HG03354 (cell line): ENCODE measurements around the gene NOPCHAP1.
A peak's percentile ranks its signal among the peaks of the same experiment; 100 is the strongest.
"Not testable (repeated sequence)": the region's sequence is repeated elsewhere in the genome, so short reads cannot be mapped to it uniquely, and the experiment has no call there.

Experiments used
- ATAC-seq: cut with Tn5 transposase; IDR thresholded peaks from one replicate; pipeline ENCODE4 v1.9.1; 2021; ENCODE audit warnings: mild to moderate bottlenecking; ENCODE audit not compliant: unreplicated experiment, poor library complexity, severe bottlenecking

The NOPCHAP1 gene

DNA sequence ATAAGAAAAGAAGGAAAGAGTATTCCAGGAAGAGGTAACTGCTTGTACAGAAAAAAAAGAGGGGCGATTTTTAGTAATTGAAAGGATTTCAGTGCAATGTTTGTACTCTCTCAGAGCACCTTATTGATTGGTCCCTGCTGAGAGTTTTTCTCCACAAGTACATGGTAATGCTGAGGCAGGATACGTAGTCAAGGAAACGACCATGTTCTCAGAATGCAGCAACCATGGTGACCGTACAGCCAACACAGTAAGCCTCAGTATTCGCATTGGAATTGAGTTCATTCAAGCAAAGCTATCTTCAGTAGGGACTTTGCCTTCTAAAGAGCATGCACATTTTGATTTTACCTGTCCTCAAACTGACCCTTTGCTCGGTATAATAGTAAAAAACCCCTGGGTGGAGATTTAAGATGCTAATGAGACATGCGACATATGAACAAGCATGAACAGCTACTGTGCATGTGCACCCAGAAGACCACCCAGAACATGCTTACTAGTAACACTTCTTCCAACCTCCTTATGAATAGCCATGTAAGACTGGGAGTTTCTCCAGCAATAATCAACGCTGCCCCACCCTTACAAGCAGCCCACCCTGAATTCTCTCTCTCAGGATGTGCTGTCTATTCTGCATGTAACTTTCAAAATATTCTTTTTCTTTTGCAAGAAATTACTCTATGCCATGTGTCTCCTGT lies 21.8 kb upstream of the NOPCHAP1 start:
- no peak for ATAC-seq

DNA sequence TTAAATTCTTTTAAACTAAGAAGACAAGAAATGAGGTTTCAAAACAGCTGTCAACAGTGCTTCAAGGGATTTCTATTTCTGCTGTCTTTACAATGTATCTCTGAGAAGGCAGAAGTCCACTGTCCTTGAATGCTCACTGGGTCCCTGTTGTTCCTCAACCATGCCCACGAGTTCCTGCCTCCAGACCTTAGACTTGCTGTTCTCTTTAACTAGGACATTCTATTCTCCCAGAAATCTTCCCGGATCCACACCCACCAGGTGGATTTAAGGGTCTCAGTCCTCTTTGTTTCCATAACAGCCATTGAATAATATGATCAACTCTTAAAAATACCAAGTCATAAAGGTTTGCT lies 21.3 kb upstream of the NOPCHAP1 start:
- ATAC-seq: no peak

DNA sequence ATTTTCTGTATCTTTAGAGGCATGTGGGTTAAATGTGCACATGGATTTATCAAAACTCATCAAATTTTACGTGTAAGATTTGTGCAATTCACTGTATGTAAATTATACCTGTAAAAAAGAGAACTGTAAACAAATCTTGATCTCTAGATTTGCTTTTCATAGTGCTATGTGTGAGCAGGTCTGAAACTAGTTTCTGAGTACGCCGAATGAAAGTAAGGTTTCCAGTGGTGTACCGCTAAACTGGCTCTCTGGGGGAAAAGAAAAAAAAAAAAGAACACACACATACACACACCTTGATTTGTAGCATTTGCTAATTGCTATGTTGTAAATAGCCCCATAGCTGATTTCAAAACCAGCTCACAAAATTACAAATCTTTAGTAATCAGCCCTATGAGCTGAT lies 19.4 kb upstream of the NOPCHAP1 start:
- ATAC-seq: peak; percentile 94

DNA sequence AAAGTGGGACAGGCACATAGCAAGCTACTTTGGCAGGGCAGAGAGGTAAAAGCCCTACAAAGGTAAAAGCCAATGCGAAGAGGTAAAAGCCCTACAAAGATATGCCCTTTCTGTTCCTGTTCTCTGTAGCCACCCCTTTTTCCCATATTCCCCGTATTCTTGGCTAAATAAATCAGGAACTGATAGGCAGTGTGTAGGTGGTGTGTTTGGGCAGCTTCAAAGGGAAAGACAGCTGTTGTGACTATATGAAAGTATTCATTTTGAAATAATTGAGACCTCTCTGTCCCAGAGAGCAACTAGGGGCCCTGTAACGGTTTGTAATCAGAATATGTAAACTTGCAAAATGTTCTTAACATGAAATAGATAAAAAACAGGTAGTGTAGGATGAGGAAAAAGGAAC lies 16.8 kb upstream of the NOPCHAP1 start:
- ATAC-seq: no peak

DNA sequence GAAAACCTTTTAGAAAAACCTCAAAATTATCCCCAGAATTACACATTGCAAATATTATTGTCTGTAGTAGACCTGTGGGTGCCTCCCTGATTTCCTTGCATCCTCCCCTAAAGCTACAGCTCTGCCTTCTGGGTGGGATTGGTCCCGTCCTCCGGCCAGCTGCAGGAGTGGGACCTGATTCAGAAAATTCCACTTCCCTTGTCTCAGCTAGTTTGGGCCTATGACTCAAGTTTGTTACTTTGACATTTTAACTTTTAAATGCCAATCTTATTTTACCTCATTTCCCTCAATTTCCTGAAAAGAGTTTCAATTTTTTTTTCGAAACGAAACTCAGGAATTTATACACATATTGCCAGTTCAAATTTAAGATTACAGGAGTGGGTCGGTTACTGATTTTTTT lies 14.8 kb upstream of the NOPCHAP1 start:
- ATAC-seq: no peak

DNA sequence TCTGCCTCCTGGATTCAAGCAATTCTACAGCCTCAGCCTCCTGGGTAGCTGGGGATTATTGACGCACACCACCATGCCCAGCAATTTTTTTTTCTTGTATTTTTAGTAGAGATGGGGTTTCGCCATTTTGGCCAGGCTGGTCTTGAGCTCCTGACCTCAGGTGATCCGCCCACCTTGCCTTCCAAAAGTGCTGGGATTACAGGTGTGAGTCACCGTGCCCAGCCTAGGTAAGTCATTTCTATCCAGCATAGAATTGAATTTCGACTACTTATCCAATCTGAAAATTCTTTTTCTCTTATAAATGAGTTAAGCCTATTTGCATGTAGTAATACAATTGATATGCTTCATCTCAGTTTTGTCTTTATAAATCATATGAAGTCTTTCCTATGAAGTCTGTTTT lies 12.9 kb upstream of the NOPCHAP1 start:
- ATAC-seq: no peak

DNA sequence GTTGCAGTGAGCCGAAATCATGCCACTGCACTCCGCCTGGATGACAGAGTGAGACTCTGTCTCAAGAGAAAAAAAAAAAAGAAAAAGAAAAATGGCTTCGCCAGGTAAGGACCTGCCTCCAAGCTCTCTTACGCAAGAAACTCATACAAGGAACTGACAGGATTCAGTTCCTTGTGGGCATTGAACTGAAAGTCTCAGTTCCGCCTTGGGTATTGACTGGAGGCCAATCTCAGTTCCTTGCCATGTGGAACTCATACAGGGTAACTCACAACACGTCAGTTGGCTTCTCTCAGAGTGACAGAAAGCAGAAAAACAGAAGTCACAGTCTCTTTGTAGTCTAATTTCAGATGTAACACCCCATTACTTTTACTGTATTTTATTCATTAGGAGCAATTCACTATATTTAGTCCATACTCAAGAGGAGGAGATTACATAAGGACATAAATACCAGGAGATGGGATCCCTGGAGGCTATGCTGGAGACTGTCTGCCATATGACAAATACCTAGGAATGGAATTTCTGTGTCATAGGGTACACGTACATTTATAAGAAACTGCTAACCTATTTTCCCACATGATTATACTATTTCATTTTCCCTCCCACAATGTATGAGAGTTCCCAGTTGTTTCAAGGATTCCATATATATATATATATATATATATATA lies 11.4 kb upstream of the NOPCHAP1 start:
- ATAC-seq: peak; percentile 99

DNA sequence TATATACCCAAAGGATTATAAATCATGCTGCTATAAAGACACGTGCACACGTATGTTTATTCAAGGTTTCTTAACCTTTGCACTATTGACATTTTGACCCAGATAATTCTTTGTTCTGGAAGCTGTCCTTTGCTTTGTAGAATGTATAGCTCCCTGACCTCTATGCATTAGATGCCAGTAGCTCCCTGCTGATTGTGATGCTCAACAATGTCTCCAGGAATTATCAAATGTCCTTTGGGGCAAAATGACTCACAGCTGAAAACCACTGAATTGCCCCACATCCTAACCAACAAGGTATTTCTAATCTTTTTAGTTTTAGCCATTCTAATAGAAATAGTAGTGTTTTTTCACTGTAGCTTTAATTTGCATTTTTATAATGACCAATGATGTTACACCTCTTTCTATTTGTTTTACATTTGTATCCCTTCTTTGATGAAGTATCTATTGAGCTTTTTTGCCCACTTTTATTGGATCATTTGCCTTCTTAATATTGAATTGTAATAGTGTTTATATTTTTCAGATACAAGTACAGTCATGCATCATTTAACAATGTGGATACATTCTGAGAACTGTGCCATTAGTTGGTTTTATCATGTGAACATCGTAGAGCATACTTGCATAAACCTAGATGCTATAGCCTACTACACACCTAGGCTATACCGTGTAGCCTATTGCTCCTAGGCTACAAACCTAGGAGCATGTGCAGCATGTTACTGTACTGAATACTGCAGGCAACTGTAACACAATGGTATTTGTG lies 10.4 kb upstream of the NOPCHAP1 start:
- ATAC-seq: no peak

DNA sequence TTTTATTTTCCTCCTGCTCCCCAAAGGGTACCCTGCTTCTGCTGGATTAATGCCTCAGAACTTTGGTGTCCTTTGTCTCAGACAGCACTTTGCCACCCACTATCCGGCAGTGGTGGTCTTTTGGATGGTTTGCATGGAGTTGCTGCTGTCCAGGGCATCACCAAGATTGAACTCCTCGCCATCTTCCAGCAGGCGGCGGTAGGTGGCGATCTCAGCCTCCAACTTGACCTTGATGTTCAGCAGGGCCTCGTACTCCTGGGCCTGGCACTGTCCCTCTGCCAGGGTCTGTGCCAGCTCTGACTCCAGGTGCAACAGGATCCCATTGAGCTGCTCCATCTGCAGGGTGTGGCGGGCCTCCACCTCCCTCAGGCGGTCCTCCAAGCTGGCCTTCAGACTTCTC lies 9.4 kb upstream of the NOPCHAP1 start:
- ATAC-seq: no peak

DNA sequence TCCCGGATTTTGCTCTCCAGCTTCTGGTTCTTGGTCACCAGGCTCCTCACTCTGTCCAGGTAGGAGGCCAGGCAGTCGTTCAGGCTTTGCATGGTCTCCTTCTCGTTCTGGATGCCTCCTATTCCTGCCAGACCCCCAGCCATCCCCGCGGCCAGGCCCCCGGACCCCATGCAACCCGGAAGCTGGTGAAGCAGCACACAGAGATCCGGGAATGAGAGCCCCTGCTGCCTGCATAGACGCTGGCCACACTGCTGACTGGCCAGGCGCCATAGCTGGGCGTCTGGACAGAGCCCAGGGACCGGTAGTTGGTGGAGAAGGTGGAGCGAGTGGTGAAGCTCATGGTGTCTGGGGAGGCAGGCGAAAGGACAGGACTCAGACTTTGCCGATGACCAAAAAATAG lies 8.4 kb upstream of the NOPCHAP1 start:
- not testable (repeated sequence) for ATAC-seq

DNA sequence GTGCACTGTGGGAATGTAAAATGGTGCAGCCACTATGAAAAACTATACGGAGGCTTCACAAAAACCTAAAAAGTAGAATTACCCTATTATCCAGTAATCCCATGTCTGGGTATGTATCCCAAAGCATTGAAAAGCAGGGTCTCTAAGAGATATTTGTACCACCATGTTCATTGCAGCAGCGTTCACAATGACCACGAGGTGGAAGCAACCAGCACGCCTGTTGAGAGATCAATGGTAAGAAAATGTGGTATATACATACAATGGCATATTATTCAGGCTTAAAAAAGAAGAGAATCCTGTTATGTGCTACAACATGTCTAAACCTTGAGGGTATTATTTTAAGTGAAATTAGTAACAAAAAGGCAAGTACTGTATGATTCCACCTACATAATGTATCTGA lies 910 bp upstream of the NOPCHAP1 start:
- no peak for ATAC-seq

DNA sequence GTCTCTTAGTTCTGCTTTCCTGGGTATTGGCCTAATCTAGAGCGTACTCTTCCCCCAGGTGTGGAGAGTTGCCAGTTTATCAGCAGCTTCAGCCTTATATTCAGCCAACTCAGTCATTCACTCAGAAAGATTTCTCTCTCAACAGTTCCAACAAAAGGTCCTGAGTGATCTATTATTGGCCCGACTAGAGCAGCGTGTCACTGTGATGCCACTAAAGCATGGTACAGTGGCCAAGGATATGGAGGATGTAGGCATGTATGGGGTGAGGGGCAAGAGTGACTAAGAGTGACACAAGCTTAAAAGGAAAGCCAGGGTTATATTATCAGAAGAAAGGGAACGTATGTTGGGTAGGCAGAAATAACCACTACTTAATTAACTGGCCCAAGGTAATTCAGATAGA lies 4.8 kb downstream of the NOPCHAP1 start:
- no peak for ATAC-seq

DNA sequence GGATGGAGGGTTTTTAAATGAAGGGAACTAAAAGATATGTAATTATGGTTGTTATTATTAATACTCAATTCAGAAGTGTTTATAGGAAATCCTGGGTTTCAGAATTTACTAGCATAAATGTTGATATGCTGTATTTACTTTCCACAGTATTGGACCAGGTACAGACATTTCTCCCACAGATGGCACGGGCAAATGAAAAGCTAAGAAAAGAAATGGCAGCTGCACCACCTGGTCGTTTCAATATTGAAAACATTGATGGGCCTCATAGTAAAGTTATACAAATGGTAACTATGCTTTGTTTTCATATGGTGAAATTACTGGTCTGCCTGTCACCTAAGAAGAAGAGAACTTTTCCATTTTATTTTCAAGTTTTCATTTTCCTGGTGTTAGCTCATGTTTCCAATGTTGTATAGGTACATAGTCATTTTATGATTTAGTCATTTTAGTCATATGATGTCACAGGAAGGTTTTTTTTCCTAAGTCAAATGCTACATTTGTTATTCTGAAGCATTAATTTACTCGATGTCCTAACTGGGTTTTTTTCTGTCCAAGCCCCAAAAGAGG lies 5.5 kb downstream of the NOPCHAP1 start:
- ATAC-seq: no peak

DNA sequence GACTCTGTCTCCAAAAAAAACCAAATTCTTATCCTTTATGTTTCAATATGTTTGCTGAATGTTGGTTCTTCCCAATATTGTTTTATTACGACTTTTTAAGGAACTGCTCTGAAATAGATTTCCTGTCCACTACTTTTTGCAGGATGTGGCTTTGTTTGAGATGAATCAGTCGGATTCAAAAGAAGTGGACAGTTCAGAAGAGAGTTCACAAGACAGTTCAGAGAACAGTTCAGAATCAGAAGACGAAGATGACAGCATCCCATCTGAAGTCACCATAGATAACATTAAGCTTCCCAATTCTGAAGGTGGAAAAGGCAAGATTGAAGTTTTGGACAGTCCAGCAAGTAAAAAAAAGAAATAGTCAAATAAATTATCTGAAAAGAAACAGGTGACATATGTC lies 8.2 kb downstream of the NOPCHAP1 start:
- no peak for ATAC-seq

DNA sequence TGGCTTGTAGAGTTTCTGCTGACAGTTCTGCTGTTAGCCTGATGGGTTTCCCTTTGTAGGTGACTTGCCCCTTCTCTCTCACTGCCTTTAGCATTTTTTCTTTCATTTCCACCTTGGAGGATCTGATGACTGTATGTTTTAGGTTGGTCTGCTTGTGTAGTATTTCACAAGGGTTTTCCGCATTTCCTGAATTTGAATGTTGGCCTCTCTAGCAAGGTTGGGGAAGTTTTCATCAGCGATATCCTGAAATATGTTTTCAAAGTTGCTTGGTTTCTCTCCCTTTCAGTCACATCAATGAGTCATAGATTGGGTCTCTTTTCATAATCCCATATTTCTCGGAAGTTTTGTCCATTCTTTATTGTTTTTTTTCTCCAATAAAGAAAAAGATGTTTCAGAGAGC lies 11.4 kb downstream of the NOPCHAP1 start:
- no peak for ATAC-seq

DNA sequence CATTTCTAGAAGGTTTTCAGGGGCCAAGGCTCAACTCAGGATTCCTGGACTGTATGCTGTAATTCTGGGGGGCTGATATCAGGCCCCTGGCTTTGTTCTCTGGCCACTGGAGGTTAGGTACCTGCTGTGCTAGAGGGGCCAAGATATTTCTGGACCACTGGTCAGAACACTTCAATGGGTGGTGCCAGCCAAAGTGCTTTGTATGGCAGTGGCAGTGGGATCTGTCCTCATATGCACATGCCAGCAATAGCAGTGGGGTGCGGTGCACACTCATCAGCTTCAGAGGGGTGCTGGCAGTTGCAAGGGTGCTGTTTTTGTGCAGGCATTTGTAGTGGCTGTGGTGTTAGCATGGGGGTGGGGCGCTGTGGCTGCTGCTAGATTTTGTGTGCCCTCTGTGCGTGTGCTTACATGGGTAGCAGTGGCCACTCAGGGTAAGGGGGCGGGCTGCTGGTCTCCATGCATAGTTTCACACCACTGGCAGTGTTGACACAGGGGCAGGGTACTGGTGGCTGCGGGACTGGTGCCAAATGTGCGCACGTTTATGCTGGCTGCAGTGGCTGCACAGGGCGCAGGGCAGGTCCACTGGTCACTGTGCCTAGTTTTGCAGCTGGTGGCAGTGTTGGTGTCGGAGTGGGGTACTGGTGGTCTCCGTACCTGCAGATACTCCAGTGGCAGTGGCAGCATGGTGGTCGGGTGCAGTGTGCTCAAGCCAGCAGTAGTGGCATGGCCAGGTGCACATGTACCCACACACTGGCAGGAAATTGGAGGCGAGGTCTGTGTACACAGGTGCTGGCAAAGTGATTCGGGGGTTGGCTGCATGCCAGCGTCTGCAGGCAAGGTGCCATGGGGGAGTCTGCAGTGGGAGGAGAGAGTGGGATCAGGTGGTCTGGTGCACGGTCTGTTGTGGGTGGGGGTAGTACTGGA lies 12.6 kb downstream of the NOPCHAP1 start:
- no peak for ATAC-seq

DNA sequence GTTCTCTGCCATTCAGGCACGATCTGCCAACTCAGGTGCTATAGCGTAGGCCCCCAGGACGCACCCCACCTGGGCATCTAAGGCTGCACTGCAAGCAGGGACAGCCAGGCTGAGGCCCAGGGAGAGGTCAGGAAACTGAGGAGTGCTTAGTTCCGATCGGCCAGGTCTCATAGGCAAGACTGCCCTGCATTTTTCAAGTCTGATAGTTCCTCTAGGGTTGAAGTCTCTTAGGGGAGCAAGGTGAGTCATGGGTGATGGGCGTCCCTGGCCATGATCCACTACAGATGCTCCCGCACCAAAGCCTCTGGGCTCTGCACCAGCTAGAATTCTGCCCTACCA lies 13.2 kb downstream of the NOPCHAP1 start:
- no peak for ATAC-seq

DNA sequence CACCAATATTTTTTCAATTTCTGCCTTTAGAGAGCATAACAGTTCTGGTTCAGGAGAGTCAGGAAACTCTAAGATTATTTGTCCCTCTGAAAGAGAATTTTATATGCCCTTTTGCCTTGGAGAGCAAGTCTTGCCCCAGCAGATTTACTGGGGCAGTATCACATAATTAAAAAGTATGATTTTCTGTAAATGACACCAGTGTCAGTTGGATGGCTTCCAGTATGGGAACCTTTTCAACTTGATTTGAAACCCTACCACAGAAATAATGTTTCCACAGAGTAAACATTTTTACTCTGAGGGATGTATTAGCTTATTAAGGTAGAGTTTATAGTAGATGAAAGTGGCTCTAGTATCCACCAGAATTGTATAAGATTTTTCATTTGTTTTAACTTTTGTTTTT lies 15.4 kb downstream of the NOPCHAP1 start:
- no peak for ATAC-seq

DNA sequence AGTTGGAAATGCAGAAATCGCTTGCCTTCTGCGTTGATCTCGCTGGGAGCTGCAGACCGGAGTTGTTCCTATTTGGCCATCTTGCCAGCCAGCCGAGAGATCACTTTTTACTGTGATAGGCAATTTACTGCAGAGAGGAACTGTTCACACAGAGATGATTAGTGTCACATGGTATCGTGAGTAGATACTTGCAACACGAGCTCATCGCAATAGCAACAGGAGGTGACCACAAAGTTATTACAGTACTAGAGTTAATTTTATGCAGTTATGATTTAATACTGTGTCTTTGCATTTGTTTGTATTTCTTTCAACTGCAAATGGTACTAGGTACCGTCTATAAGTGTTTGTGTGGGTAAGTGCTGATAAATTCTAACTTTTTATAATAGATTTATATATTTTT lies 27.8 kb downstream of the NOPCHAP1 start:
- ATAC-seq: no peak

DNA sequence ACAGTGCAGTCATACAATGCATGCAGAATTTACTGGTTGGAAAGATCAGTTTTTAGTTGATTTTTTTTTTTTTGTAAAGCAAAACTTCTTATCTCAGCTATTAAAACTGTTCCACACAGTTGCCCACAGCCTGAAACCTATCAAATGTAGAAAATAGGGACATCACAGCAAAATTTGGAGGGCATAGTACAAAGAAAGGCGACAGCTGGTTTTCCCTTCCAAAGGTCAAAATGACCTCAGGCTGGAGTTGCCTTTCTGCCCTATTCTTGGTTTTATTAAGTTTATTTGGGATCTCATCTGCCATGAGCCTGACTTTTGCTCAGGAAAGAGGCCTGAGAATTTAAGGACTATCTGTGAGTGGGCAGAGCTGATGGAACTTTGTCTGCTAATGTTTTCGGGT lies 28.5 kb downstream of the NOPCHAP1 start:
- ATAC-seq: no peak
